Measurements from ENCODE around the gene SLIT2.
A peak's percentile ranks its signal among the peaks of the same experiment; 100 is the strongest.

Gene SLIT2, protein sequence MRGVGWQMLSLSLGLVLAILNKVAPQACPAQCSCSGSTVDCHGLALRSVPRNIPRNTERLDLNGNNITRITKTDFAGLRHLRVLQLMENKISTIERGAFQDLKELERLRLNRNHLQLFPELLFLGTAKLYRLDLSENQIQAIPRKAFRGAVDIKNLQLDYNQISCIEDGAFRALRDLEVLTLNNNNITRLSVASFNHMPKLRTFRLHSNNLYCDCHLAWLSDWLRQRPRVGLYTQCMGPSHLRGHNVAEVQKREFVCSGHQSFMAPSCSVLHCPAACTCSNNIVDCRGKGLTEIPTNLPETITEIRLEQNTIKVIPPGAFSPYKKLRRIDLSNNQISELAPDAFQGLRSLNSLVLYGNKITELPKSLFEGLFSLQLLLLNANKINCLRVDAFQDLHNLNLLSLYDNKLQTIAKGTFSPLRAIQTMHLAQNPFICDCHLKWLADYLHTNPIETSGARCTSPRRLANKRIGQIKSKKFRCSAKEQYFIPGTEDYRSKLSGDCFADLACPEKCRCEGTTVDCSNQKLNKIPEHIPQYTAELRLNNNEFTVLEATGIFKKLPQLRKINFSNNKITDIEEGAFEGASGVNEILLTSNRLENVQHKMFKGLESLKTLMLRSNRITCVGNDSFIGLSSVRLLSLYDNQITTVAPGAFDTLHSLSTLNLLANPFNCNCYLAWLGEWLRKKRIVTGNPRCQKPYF (N-terminal part only)

DNA sequence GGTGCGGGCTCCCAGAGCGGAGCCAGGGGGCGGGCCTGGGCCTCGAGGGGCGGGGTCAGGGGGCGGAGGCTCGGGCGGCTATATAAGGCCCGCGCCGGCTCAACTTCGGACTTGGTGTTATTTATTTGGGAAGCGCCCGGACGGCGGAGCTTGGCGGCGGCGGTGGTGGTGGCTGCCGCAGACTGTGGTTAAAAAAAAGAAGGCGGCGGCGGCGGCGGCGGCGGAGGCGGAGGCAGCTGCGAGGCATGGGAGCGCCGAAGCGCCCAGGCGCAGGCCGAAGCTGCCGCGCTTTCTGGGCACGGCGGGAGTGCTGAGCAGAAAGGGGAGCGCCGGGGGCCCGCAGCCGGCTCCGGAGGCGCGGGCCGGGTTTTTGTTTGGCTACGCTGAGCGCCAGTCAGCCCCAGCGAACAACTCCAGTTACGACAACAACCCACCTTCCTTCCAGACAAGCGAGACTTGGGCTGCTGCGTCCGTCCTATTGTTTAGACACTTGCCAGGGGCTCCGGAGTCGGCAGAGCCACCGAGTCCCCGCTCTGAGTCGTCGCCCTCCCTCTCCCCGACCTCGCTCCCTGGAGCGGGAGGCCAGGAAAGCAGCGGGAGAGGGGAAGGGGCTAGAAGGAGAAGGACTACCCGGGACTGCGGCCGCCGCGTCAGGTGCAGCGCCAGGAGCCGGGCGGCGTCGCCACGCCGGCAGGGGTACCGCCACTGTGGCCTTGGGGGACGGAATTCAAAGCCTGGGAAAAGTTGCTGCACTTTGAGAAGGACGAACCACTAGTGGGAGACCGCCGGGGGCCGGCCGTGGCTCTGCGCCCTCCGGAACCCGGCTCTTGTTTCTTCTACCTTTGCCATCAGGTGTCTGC, at the start of gene SLIT2:
Gene SLIT2 (plus strand): TSS at position 110 of the 860 bp plus-strand sequence. CDS start 1,911 bp downstream, outside the sequence.
- DNase-seq: peak; percentile 67

DNA sequence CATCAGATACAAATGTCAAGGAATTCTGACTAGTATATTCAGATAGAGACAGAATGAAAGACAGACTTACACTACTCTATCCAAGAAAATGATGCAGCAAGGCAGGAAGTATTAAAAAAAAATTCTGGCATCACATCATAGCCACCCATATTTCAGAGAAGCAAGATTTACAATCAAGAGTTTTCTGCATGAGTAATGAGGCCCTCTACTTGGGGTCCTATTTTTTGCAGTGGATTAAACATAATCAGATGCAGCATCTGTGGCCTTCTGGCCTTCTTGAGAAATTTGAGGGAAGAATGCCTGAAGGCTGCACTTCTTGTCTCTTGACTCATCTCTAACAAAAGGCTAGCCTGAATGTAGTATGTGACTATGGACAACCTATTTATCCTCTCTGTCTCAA, 48.2 kb upstream of the SLIT2 start:
- DNase-seq: no peak

DNA sequence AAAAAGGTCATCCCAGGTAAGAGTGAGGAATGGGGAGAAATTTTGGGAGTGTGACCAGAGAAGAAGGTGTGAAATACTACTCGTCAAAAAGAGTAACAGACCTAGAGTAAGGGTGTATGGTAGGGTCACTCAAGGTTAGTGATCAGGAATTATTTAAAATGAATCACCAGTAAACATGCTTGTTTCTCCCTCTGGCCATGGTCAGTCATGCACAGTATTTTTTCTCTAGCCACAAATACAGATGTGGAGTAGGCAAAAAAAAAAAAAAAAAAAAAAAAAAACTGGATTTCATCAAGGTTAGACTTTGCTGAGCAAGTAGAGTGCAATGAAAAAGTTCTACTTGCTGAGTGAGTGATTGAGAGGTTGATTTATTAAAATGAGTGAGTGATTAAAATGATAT, 34.2 kb upstream of the SLIT2 start:
- no peak for DNase-seq

DNA sequence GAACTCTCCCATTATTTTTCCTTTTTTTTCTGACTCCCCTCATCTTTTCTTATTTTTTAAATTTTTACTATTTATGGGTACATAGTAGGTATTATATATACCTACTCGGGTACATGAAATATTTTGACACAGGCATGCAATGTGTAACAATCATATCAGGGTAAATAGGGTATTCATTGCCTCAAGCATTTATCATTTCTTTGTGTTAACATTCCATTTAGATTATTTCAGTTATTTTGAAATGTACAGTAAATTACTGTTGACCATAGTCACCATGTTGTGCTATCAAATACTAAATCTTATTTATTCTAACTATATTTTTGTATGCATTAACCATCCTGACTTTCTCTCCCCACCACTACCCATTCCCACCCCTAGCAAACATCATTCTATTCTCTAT, 33.8 kb upstream of the SLIT2 start:
- no peak for DNase-seq

DNA sequence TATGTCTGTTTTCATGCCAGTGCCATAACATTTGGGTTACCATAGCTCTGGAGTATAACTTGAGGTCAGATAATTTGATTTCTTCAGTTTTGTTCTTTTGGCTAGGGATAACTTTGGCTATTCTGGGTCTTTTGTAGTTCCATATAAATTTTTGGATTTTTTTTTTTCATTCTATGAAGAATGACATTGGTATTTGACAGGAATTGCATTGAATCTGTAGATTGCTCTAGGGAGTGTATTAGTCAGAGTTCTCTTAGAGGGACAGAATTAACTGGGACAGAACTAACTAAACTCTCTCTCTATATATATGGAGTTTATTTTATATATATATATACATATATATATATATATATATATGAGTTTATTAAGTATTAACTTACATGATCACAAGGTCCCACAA, 32.2 kb upstream of the SLIT2 start:
- DNase-seq: no peak

DNA sequence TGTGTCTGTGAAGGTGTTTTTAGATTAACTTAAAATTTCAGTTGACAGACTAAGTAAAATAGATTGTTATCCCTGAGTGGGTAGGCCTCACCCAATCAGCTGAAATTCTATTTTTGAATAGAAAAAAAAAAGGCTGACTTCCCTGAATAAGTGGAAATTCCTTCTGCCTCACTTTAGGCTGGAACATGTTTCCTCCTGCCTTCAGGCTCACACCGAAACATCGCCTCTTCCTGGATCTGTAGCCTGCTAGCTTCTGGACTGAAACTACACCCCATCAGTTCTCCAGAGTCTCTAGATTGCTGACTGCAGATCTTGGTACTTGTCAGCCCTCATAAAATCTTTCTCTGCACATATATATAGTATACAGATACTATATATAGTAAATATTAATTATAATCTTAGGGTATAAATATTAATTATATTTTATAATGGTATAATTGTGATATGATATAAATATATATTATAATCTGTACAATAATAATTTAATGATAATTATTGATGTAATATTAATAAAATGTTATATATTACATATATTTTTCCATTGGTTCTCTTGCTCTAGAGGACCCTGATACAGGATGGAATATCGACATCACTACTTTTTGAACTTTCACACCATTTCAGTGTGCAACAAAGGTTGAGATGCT, 13.7 kb upstream of the SLIT2 start:
- no peak for DNase-seq

DNA sequence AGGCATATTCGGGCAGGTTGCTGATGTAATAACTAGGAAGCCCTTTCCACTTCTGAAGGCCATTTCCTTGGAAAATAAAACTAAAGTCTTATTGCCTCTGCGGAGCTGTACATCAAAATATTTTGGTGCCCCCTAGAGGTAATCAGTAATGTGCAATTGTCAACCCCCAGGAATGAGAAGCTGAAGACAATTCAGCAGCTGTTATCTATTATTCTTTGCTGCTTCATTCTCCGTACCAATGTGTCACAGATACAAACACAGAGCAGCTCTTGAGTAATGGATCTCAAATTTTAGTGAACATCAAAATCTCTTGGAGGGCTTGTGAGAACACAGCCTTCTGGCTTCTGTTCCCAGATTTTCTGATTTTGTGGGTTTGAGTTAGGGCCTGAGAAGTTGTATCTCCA, 3.5 kb upstream of the SLIT2 start:
- DNase-seq: peak; percentile 59

DNA sequence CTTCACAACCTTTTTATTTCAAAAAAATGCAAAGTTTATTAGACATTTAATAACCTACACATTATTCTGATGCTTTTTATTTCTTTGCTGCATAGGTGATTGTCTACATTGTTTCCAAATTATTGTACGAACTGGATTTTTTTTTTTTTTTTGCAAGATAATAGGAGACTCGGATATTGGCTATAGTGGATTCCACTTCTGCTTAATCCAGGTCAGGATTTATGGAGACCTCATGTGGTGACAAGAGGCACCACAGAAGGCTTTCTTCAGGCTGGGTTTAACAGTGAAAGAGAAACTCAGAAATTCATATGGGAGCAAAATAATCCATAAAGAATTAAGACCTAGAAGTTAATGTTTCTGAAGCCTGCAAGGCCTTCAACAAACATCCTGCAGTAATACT, 2.4 kb upstream of the SLIT2 start:
- DNase-seq: peak; percentile 9

DNA sequence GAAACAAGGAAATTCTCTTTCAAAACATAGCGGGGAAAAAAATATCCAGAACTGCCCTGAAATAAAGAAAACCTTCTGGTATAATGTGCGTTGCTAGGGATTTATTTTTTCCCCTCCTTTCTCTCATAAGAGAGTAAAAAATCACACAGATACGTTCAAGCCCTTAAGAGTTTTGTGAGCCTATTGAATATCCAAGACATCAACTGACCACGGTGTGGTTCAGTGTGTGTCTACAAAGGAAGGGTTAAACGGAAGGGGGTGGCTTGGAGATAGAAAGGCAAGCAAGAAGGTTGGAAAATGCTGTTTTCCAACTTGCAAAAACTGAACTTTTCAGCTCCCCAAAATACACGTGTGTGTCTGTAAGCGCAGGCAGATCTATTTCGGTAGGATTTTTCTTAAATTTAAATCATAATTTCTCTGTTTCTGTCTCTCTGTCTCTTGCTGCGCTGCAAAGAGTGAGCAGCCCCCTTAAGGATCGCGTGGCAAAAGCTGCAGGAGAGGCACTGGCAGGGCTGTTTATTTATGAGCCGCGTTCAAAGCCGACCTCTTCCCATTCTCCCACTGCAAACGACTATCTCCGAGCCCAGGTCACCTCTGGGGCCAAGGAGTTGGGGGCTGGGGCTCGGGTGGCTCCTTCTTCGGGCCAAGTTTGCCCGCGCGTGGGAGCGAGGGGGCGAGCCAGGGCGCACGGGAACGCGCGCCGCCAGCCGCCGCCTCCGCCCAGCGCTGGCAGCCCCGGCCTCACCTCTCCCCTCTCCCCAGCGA, 492 bp upstream of the SLIT2 start:
- peak; percentile 61 for DNase-seq

DNA sequence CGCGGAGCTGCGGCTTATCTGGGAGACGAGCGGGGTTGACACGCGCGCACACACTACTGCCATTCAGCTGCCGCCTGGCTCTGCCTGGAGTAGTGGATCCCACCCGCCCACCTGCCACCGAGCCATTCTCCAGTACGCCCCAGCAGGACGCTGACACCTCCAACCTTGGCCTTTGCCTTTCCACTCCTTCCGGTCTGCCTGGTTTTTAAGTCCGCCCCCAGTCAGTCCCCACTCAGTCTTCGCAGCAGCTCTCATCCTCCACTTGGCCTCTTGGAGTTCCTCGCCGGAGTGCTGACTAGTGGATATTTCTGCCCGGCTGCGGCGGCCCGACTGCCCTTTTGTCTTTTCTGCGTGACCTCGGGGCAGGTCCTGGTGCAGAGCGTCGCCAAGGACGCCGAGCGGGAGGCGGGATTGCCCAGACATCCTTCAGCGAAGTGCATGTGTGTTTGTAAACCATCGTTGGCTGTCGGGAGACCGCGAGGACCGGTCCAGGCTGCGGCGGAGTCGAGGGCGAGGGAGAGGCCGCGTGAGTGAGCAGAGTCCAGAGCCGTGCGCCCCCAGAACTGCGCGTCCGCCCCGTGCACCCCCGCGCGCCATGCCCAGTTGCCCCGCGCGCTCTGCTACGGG, 1.1 kb downstream of the SLIT2 start:
- peak; percentile 15 for DNase-seq

DNA sequence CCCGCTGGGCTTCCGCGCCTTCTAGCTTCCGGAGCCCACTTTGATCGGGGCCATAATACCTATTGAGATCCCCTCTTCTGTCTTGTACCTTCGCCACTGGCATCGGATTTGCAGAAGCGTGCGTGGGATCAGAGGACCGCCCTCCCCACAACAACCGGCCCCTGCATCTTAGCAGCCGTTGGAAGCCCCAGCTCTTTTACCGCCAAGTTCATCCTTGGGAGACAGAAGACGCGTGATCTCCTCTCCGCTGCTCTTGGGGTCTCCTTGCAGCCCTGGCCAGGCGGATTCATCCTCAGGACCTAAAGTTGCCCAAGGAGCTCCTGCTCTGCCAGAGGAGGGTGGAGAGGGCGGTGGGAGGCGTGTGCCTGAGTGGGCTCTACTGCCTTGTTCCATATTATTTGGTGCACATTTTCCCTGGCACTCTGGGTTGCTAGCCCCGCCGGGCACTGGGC, 1.6 kb downstream of the SLIT2 start:
- DNase-seq: no peak

DNA sequence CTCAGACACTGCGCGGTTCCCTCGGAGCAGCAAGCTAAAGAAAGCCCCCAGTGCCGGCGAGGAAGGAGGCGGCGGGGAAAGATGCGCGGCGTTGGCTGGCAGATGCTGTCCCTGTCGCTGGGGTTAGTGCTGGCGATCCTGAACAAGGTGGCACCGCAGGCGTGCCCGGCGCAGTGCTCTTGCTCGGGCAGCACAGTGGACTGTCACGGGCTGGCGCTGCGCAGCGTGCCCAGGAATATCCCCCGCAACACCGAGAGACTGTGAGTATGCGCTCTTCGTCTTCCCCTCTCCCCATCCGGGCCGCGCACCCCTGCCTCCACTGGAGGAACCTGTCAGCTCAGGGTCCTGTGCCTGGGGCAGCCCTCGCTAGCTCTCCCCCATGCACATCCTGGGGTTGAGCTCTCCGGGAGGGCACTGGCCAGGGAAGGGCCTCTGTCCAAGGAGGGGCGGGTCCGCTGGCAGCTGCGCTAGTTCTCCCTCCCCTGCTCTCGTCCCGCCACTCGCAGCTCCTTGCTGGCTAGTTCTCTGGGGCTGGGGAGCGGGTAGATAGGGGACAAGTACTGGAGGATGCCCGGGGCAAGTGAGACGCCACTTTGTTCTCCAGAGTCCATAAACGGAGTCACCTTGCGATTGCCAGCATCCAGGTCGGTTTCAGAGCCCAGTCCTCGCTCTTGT, 2.2 kb downstream of the SLIT2 start:
- DNase-seq: no peak

DNA sequence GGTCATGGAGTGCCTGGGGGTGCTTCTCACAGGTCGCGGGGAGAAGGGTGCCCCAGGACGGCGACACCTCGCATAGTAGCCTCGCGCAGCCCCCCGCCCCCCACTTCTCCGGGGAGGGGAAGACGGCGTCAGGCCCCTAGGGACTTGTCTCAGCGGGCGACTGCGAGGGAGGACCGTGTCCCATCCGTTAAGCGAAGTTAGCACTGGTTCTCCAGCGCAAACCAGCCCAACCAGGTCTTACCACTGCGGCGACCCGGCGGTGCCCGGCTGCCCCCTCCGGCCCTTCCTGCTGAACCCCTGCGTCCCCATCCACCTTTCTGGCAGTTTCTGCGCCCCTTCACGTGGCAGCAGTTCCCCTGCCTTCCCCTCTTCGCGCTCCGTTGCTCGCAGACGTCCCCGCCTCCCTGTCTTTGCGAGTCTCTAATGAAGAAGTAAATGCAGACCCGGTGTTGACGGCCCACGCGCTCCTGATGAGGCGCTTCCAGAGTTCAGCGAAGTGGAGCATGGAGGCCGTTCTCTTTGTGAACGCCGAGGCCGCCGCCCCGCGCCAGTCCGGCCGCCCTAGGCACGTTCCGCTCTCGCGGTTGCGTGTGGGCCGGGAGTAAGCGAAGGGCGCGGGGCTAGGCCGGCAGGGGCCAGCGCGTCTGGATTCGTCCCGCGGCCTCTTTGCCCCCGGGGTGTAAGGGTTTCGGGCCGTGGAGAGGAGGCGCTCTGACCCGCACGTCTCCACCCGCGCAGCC, 3.0 kb downstream of the SLIT2 start:
- DNase-seq: peak; percentile 15

DNA sequence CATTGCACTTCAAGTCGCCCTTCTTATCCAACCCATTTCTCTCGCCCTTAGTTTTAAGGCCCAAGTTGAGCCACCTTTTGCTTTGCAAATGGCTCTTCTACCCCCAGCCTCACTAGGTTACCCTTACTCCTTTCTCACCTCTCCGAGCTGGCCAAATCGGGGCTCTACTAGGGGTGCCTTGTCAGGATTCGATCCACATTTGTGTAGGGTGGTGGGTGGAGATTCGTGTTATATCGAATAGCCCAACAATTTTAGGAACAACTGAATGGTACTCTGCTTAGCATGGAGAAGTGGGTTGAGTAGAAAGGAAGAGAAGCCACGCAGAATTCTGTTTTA, 3.5 kb downstream of the SLIT2 start:
- DNase-seq: no peak

DNA sequence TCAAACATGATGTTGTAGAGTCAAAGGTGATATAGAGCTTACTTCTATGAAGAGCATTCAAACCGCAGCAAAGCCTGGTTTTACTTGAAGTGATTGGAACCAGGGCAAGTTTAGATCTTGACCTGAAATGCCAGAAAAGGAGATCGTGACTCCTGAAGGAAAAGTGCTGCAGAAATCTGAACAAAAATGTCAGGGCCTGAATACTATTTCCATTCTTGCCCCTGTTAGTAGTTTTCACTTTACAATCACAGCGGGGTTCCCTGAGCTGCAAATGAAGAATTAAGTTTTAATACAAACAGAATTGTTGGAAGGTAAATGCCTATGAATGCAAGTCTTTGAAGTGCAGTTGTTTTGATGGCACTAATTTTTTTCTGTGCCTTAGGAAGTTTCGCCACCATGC, 4.1 kb downstream of the SLIT2 start:
- DNase-seq: no peak

DNA sequence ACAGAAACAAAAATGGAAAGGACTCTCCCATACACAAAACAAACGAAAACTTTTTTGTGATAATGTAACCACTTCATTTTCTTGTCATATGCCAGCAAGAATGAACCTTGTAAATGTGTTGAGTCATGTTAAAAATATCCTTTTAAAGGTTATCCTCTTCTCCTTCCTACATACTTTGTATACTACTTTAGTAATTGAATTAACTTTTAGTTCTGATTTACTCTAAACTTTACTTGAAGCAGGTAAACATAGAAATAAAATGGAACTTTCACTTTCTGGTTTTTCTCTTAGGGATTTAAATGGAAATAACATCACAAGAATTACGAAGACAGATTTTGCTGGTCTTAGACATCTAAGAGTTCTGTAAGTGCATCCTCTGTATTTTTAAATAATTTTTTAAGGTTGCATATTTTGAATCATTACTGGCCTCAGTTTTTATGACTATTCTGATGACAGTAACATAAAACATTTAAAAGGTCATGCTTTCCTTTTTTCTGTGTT, 4.7 kb downstream of the SLIT2 start:
- no peak for DNase-seq

DNA sequence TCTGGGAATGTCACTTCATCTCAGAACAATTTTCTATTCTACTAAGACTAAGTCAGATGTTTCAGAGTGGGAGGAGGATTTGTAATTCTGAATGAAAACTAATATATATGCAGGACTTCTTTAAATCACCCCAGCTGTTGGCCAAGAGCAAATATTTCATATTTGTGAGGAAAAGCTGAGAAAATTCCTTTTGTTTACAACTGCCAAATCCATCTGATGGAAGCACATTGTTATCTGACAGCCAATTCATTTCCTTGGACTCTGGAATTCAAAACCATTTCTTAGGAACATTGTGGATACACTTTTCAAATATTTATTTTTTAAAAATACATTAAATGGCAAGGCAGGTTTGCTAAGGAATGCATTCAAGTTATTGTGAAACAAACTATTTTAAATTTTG, 8.0 kb downstream of the SLIT2 start:
- no peak for DNase-seq

DNA sequence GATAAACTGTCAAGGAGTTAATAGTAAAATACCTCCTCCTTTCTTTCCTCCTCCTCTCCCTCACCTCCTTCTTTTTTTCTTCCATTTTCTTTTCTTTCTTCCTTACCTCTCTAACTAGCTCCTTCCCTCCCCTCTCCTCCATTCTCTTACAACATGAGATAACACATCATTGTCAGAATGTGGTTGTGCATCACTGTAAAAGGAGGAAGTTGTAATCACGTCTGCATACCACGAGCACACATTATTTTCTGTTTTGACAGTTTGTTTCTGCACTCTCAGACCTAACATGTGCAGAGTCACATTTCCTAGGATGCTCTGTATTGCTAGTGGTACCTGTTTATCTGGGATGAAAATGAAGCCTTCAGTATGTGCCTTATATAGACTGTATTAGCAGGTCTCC, 9.1 kb downstream of the SLIT2 start:
- DNase-seq: no peak

DNA sequence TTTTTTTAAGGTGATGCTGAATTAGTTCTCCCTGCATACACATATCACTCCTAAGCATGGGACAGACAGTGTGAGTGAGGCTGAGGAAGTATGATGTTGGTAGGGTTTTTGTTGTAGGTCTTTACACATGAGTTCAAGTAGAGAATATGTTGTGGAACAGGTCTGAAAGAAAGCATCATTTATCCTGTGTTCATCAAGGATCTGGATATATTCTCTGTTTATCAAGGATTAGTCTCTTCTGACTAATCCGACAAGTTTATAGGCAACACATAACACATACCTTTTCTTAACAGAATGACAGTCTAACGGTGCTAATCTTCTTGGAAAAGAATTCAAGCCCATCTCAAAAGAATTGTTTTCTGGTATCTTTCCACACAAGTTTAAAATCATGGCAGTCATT, 10.5 kb downstream of the SLIT2 start:
- no peak for DNase-seq

DNA sequence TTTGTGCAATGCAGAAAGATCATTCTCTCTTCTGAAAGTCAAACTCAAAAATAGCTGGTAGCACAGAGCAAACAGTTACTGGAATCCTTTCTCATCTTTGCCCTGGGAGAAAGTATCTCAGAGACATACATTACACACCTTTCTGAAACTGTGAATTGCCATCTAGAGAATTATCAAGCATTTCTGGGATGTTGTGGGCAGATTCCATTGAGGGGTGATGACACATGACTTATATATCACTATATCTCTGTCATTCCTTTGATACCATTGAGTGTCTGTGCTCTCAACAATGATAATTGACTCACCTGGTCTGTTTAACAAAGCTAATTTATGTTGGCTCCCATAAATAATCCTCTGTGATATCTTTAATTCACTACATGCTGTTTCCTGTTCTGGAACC, 13.0 kb downstream of the SLIT2 start:
- DNase-seq: no peak
